HEK293 (cell line): Measurements from ENCODE around the gene LYPD4.

Experiments used
- CTCF ChIA-PET: fragments of 350-600 bp; formaldehyde crosslinking; extraction: SDS; loops from one replicate; lab custom pipeline; 2021; ENCODE audit warnings: antibody characterized with exemption; lab: Yijun Ruan, JAX
- POLR2A ChIA-PET: fragments of 300-600 bp; formaldehyde crosslinking; extraction: SDS; loops from one replicate; lab custom pipeline; 2020; ENCODE audit warnings: antibody characterized with exemption, inconsistent platforms; lab: Yijun Ruan, JAX
- H3K27ac ChIP-seq: fragments of 200-500 bp; sonication (Bioruptor generic); 2 replicates; pipeline ENCODE4 v1.5.1; 2014; ENCODE audit warnings: low read depth, low read length, control low read depth, inconsistent platforms; ENCODE audit errors: extremely low read depth
- H3K36me3 ChIP-seq, 2 experiments: fragments of 200-500 bp in 1 of 2; sonication (Bioruptor generic) in 1 of 2; 1 replicate in 1 of 2; 2 replicates in 1 of 2; pipeline ENCODE4 v1.5.1; 2014 to 2017; ENCODE audit warnings: inconsistent platforms in 2 of 2, low read length in 2 of 2; ENCODE audit not compliant: control insufficient read depth in 2 of 2, insufficient read depth in 1 of 2
- H3K4me1 ChIP-seq: fragments of 200-500 bp; sonication (Bioruptor generic); 2 replicates; pipeline ENCODE4 v1.5.1; 2014; ENCODE audit warnings: mild to moderate bottlenecking, low read length, inconsistent platforms; ENCODE audit not compliant: control insufficient read depth, insufficient read depth
- H3K4me3 ChIP-seq: 2 replicates; pipeline ENCODE4 v1.5.1; 2011; ENCODE audit warnings: low read depth, mild to moderate bottlenecking, control low read depth, low read length, moderate library complexity
- H3K9me3 ChIP-seq: fragments of 200-500 bp; sonication (Bioruptor generic); 2 replicates; pipeline ENCODE4 v1.5.1; 2014; ENCODE audit warnings: low read depth, low read length, inconsistent platforms; ENCODE audit not compliant: control insufficient read depth, insufficient read depth
- GLI2 ChIP-seq: fragments of 450-650 bp; formaldehyde crosslinking; IDR thresholded peaks from 2 replicates; pipeline ENCODE4; 2017; ENCODE audit warnings: missing biosample characterization, missing genetic modification characterization, low read depth, borderline replicate concordance
- GLI4 ChIP-seq: fragments of 450-650 bp; formaldehyde crosslinking; IDR thresholded peaks from 2 replicates; pipeline ENCODE4 v1.5.1; 2016; ENCODE audit warnings: missing biosample characterization, missing genetic modification characterization
- MZF1 ChIP-seq: fragments of 450-650 bp; formaldehyde crosslinking; IDR thresholded peaks from 2 replicates; pipeline ENCODE4 v1.5.1; 2017; ENCODE audit warnings: missing biosample characterization, missing genetic modification characterization, borderline replicate concordance
- RBAK ChIP-seq: fragments of 450-650 bp; formaldehyde crosslinking; IDR thresholded peaks from 2 replicates; pipeline ENCODE4 v1.5.1; 2016; ENCODE audit warnings: missing biosample characterization, missing genetic modification characterization
- SP3 ChIP-seq: fragments of 450-650 bp; formaldehyde crosslinking; IDR thresholded peaks from 2 replicates; pipeline ENCODE4 v1.5.1; 2016; ENCODE audit warnings: missing biosample characterization, missing genetic modification characterization
- TRIM28 ChIP-seq: IDR thresholded peaks from 2 replicates; pipeline ENCODE4 v1.6.1; 2011; ENCODE audit warnings: low read length, control low read depth, borderline replicate concordance
- YY1 ChIP-seq: fragments of 450-650 bp; formaldehyde crosslinking; IDR thresholded peaks from 2 replicates; pipeline ENCODE4 v1.5.1; 2018; ENCODE audit warnings: missing biosample characterization, missing genetic modification characterization
- ZBTB48 ChIP-seq: fragments of 450-650 bp; formaldehyde crosslinking; IDR thresholded peaks from 2 replicates; pipeline ENCODE4 v1.5.1; 2016; ENCODE audit warnings: missing biosample characterization, missing genetic modification characterization
- ZBTB8A ChIP-seq: fragments of 450-650 bp; formaldehyde crosslinking; IDR thresholded peaks from 2 replicates; pipeline ENCODE4 v1.5.1; 2016; ENCODE audit warnings: missing biosample characterization, missing genetic modification characterization
- ZFP3 ChIP-seq: fragments of 450-650 bp; formaldehyde crosslinking; IDR thresholded peaks from 2 replicates; pipeline ENCODE4 v1.5.1; 2016; ENCODE audit warnings: low read depth, missing biosample characterization, missing genetic modification characterization
- ZNF132 ChIP-seq: fragments of 450-650 bp; formaldehyde crosslinking; IDR thresholded peaks from 2 replicates; pipeline ENCODE4 v1.5.1; 2017; ENCODE audit warnings: missing biosample characterization, missing genetic modification characterization, borderline replicate concordance
- ZNF169 ChIP-seq: fragments of 450-650 bp; formaldehyde crosslinking; IDR thresholded peaks from 2 replicates; pipeline ENCODE4 v1.5.1; 2016; ENCODE audit warnings: missing biosample characterization, missing genetic modification characterization
- ZNF221 ChIP-seq: fragments of 450-650 bp; formaldehyde crosslinking; IDR thresholded peaks from 2 replicates; pipeline ENCODE4 v1.5.1; 2017; ENCODE audit warnings: missing biosample characterization, missing genetic modification characterization, borderline replicate concordance
- ZNF266 ChIP-seq: fragments of 450-650 bp; formaldehyde crosslinking; IDR thresholded peaks from 2 replicates; pipeline ENCODE4 v1.5.1; 2016; ENCODE audit warnings: missing biosample characterization, missing genetic modification characterization, low read depth
- ZNF280D ChIP-seq: fragments of 450-650 bp; formaldehyde crosslinking; IDR thresholded peaks from 2 replicates; pipeline ENCODE4 v1.5.1; 2016; ENCODE audit warnings: missing biosample characterization, missing genetic modification characterization
- ZNF324 ChIP-seq: fragments of 450-650 bp; formaldehyde crosslinking; IDR thresholded peaks from 2 replicates; pipeline ENCODE4 v1.5.1; 2016; ENCODE audit warnings: missing biosample characterization, missing genetic modification characterization
- ZNF423 ChIP-seq: fragments of 450-650 bp; formaldehyde crosslinking; IDR thresholded peaks from 2 replicates; pipeline ENCODE4 v1.5.1; 2016; ENCODE audit warnings: missing biosample characterization, missing genetic modification characterization
- ZNF548 ChIP-seq: fragments of 450-650 bp; formaldehyde crosslinking; IDR thresholded peaks from 2 replicates; pipeline ENCODE4 v1.5.1; 2016; ENCODE audit warnings: missing biosample characterization, missing genetic modification characterization
- ZNF561 ChIP-seq: fragments of 450-650 bp; IDR thresholded peaks from 2 replicates; pipeline ENCODE4 v1.5.1; 2018; ENCODE audit warnings: missing biosample characterization, missing genetic modification characterization, borderline replicate concordance
- ZNF596 ChIP-seq: fragments of 450-650 bp; IDR thresholded peaks from 2 replicates; pipeline ENCODE4 v1.5.0; 2018; ENCODE audit warnings: missing biosample characterization, mild to moderate bottlenecking, missing genetic modification characterization, moderate library complexity
- ZNF785 ChIP-seq: fragments of 450-650 bp; formaldehyde crosslinking; IDR thresholded peaks from 2 replicates; pipeline ENCODE4 v1.5.1; 2016; ENCODE audit warnings: missing biosample characterization, missing genetic modification characterization
- ZNF837 ChIP-seq: fragments of 450-650 bp; formaldehyde crosslinking; IDR thresholded peaks from 2 replicates; pipeline ENCODE4 v1.5.1; 2016; ENCODE audit warnings: missing biosample characterization, missing genetic modification characterization
- ZSCAN23 ChIP-seq: fragments of 450-650 bp; formaldehyde crosslinking; IDR thresholded peaks from 2 replicates; pipeline ENCODE4 v1.5.1; 2016; ENCODE audit warnings: missing biosample characterization, missing genetic modification characterization
- TF ChIP-seq, protein P1 (sequence below): fragments of 450-650 bp; formaldehyde crosslinking; IDR thresholded peaks from 2 replicates; pipeline ENCODE4 v1.5.1; 2016; ENCODE audit warnings: missing biosample characterization, missing genetic modification characterization

Gene LYPD4

GRCh38 chr19:41810301-41810700, 34.2 kb downstream of the LYPD4 start:
- CTCF ChIA-PET, result interaction anchor here (0.7 to 4.0 kb wide), 5 partner anchors 15 to 258 kb away, joined by 3 to 27 read pairs (median 12); no protein-coding TSS in a partner anchor
- no peaks in the 10 kb centered on the region for H3K36me3 ChIP-seq
- H3K4me1 ChIP-seq, result no peaks in the 10 kb centered on the region
- no peaks in the 10 kb centered on the region for H3K9me3 ChIP-seq
- TF ChIP-seq ZNF596 (tag by site-specific recombination) (no peak), ZNF548 (tag by site-specific recombination) (no peak)
- H3K27ac ChIP-seq, result no peak overlapping the region
- H3K4me3 ChIP-seq, result no peak overlapping the region
- POLR2A ChIA-PET, result interaction anchor here (1.1 kb wide), 1 partner anchor 24 kb away, joined by 3 read pairs; no protein-coding TSS in a partner anchor

DNA sequence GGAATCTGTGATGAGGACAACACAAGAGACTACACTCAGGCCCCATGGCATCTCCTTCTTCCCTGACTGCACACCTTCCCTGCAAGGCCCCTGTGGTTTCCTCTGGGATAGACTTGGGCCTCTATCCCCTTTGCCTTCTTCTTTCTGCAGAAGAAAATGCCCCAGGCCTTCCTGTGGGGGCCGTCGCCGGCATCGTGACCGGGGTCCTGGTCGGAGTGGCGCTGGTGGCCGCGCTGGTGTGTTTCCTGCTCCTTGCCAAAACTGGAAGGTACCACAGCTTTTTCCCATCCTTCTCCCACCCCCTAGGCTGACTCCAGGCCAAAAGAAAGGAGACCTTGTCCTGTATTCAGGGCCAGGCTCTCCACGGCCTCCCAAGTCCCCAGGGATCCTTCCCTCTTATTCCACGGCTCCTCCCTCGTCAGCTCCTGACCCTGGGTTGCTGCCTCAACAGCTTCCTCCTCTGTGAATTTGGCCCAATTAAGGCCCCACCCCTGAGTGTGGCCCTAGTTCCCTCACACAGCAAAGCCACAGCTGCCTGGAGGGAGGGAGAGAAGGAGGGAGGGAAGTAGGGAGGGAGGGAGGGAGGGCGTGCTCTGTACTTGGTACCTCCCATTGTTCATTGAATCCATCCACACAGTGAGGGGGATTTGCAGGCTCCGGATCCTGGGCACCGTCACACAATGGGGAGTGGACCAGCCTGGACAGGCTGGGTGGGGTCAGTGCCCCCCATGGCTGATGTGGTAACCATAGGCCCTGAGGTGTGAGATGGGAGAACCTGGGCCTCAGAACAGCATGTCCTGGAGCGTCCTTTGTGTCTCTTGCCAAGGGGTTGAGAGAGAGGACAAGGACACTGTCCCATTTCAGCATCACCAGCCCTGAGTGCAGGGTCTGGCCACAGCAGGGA, 35.6 kb downstream of the LYPD4 start:
- H3K4me1 ChIP-seq, result no peaks in the 10 kb centered on the region
- H3K9me3 ChIP-seq, result no peaks in the 10 kb centered on the region
- CTCF ChIA-PET, result interaction anchor here (0.7 to 7.2 kb wide), 5 partner anchors 12 to 102 kb away, joined by 3 to 63 read pairs (median 7); no protein-coding TSS in a partner anchor
- TF ChIP-seq, protein P1, sequence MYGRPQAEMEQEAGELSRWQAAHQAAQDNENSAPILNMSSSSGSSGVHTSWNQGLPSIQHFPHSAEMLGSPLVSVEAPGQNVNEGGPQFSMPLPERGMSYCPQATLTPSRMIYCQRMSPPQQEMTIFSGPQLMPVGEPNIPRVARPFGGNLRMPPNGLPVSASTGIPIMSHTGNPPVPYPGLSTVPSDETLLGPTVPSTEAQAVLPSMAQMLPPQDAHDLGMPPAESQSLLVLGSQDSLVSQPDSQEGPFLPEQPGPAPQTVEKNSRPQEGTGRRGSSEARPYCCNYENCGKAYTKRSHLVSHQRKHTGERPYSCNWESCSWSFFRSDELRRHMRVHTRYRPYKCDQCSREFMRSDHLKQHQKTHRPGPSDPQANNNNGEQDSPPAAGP (tag by site-specific recombination), result 0 out of 2 replicates have a peak, but pooled peaks have one; percentile 29
- no peak for TF ChIP-seq ZNF837 (tag by site-specific recombination)
- TF ChIP-seq, all 188 proteins: peak for 1
- Histone ChIP-seq H3K27ac (no peak overlapping the region), H3K4me3 (no peak overlapping the region), H3K36me3 (no peaks in the 10 kb centered on the region)
- POLR2A ChIA-PET, result no interaction called here

DNA sequence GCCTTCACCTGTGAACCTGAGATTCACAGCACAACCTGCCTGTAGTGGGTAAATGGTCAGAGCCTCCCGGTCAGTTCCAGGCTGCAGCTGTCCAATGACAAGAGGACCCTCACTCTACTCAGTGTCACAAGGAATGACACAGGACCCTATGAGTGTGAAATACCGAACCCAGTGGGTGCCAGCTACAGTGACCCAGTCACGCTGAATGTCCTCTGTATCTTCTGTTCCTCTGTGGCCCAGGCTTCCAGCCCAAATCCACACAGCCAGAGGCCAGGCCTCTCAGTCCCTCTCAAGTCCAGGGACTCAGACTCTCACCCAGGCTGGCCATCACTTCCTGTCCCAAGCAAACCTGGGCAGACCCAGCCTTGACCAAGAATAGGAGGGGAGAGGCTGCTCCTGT, 37.3 kb downstream of the LYPD4 start:
- ChIA-PET CTCF (interaction anchor here (1.3 to 7.2 kb wide), 4 partner anchors 13 to 54 kb away, joined by 5 to 63 read pairs (median 8); no protein-coding TSS in a partner anchor), POLR2A (no interaction called here)
- Histone ChIP-seq H3K9me3 (no peaks in the 10 kb centered on the region; the same call in 1 of the 2 replicates), H3K4me3 (no peak overlapping the region), H3K4me1 (no peaks in the 10 kb centered on the region), H3K36me3 (no peaks in the 10 kb centered on the region), H3K27ac (no peak overlapping the region)
- TF ChIP-seq ZSCAN23 (tag by site-specific recombination), result no peak
- no peak for TF ChIP-seq ZNF561 (tag by site-specific recombination)
- TF ChIP-seq ZBTB48 (tag by site-specific recombination), result no peak
- no peak for TF ChIP-seq RBAK (tag by site-specific recombination)
- TF ChIP-seq ZNF423 (tag by site-specific recombination), result no peak
- TF ChIP-seq ZNF785 (tag by site-specific recombination), result no peak
- TF ChIP-seq MZF1 (tag by site-specific recombination), result no peak

- ChIA-PET POLR2A (interaction anchor here (0.7 kb wide), 1 partner anchor 35 kb away, joined by 3 read pairs; no protein-coding TSS in a partner anchor), CTCF (interaction anchor here (0.6 to 7.2 kb wide), 10 partner anchors 10 to 103 kb away, joined by 3 to 63 read pairs (median 6); no protein-coding TSS in a partner anchor)
- TF ChIP-seq ZBTB8A (no peak), SP3 (tag by site-specific recombination) (no peak), TRIM28 (no peak), ZNF221 (tag by site-specific recombination) (no peak), ZNF132 (tag by site-specific recombination) (no peak), YY1 (tag by site-specific recombination) (no peak), GLI2 (tag by site-specific recombination) (no peak), ZNF266 (tag by site-specific recombination) (no peak), ZNF169 (tag by site-specific recombination) (no peak), ZFP3 (tag by site-specific recombination) (no peak), ZNF280D (tag by site-specific recombination) (no peak), GLI4 (tag by site-specific recombination) (no peak), ZNF324 (tag by site-specific recombination) (no peak)
Measured at GRCh38 chr19:41804336-41804735, 40.1 kb downstream of the LYPD4 start.

More at GRCh38 chr19:41804336-41804735, 40.1 kb downstream of the LYPD4 start:
- H3K9me3 ChIP-seq, result no peaks in the 10 kb centered on the region; the same call in 1 of the 2 replicates
- no peaks in the 10 kb centered on the region for H3K4me1 ChIP-seq
- H3K27ac ChIP-seq, result no peak overlapping the region
- no peaks in the 10 kb centered on the region for H3K36me3 ChIP-seq
- no peak overlapping the region for H3K4me3 ChIP-seq
